ENCODE data around the gene TMEM131L.
"Not testable (repeated sequence)": the region's sequence is repeated elsewhere in the genome, so short reads cannot be mapped to it uniquely, and the experiment has no call there.

- not testable (repeated sequence) for TF ChIP-seq CTCF (IDR thresholded peaks at IDR 0.05); ZFX (IDR thresholded peaks at IDR 0.05; ENCODE audit: borderline replicate concordance)
Observed at GRCh38 chr4:153471071-153471697, 5.0 kb downstream of the TMEM131L start.
